NCI-H2171 treated with DMSO at 0.1 percent for 48 hours (cell line): ENCODE results near the gene NDUFB11.

ENCODE experiments used
- DNase-seq: peaks from one replicate; lab custom pipeline; 2025; lab: John Stamatoyannopoulos, UW

Gene NDUFB11

DNA sequence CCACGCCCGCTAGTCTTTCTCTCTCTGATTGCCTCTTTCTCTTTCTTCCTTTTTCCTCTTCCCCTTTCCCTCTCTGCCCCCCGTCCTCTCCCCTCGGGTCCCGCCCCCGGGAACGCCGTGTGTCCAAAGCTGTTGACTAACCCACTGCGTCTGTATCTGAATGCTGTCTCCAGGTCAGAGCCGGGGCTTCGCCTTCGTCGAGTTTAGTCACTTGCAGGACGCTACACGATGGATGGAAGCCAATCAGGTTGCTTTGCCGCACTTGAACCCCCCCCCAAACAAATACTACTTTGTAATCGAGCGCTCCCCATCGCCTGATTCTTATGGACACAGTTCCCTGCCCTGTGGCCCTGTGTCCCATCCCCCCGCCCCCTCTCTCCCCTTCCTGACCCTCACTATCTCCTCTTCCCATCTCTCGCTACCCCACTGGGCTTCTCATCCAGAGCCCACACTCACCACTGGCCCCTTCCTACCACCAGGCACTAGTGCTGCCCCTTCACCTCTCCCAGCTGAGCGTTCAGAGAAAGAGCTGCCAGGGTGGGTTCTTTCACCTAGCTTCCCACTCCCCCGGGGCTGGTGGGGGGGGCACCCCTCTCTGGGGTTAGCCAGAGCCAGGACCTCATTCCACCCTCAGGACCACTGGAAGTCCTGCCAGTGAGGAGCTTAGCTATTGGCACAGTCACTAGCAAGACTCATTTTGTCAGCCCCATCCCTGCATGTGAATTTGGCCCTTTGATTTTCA lies 30.5 kb upstream of the NDUFB11 start:
- DNase-seq = no peak

DNA sequence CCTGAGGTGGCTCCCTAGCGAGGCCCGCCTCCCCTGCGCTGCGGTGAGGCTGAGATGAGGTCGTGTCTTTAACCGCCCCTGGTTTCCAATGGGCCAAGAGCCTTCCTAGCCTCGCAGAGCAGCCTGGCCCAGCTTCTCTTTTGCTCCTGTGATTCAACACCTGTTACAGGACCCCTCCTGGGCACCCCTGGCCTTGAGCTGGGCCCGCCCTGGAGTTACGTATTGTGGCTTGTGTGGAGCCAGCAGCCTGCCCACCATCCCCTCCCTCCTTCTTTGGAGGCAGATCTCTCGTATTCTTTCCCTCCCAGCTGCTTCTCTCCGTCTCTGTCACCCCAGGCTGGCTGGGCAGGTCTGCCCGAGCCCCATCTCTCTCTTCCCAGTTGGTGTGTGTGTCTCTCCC lies 29.9 kb upstream of the NDUFB11 start:
- no peak for DNase-seq

DNA sequence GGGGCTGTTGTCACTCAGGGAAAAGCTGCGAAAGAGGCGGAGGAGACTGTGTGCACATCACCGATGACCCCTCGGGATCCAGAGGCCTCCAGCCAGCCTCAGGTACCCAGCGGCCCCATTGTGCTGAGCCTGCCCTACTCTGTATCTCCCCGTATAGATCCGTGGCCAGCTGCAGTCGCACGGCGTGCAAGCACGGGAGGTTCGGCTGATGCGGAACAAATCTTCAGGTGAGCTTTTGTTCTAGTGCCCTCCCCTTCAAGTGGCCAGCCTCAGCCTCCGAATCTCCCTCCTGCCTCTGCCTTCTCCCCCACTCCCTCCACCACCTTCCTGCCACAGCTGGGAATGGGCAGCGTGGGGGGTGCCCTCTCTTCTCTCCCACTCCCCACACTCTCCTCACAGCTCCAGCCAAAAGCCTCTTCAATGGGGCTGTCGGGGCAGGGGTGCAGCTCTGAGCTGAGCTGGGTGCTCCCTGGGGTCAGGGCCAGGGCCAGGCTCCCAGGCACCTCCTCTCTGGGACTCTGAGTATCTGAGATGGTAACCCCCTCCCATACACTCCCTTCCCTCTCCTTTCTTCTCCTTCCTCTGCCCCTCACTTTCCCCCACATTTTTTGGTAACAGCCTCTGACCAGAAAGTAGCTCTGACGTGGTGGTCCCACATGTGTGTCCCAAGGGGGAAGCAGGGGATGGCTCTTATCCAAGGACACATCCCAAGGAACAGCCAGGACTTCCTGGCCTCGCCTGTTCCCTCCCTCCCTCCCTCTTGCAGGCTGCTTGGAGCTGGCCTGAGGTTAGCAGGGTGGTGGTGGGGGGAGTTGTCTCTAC lies 28.7 kb upstream of the NDUFB11 start:
- DNase-seq = no peak

DNA sequence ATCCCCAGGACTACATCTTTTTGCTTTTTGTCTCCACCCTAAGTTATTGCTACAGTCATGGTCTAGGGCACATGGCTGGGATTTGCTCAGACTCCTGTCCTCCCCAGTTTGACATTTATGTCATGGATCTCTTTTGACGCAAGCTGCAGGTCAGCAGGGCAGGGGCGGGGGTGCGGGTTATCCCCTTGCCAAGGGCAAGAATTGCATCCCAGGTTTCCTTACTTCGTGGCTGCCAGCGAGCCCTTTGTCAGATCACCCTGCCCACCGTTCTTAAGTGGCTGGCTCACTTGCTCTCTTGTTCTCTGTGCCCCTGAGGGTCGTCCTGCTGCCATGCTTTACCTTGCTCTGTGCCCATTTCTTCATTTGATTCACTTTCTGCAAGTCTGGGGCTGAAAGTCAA lies 28.0 kb upstream of the NDUFB11 start:
- no peak for DNase-seq

DNA sequence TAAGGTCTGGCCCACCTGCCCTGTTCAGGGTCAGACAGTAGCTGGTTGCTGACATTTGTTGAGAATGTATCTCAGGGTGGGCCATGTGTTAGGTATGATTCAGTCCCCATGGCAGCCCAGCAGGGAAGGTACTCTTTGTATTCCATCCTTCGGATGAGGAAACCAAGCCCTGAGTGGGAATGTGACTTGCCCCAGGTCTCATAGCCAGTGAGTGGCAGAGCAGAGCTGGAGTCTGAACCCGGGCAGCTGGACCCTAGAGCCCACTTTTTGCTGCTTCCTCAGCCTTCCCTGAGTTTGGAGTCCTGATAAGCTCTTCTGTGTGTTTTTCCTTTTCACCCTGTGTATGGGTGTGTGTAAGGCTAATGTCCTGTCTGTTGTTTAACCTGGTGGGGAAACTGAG lies 27.5 kb upstream of the NDUFB11 start:
- DNase-seq = no peak

DNA sequence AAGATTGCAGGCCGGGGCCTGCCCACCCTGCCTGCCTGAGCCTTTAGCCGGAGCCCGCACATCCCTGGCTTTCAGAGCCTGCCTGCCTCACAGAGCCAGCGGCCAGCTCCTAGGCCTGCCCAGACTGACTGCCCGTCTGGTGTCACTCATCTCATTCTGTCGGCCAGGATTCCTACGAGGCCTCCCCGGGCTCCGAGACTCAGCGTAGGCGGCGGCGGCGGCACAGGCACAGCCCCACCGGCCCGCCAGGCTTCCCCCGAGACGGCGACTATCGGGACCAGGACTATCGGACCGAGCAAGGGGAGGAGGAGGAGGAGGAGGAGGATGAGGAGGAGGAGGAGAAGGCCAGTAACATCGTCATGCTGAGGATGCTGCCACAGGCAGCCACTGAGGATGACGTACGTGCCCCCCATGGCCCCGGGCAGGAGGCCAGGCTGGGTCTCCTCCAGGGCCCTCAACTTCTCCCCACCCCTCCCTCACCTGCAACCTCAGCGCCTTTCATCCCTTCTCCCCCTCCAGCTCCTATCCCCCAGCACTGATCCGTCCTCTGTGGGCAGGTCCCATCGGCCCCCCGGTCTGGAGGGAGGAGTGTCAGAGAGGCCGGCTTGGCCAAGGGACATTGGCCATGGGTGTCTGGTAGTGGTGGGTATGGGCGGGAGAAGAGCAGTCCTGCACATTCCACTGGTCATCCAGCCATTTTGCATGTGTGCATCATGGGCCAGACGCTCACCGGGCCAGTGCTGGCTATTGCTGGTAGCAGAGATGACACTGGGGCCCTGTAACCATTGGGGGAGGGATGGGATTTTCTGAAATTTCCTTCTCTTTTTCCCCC lies 26.6 kb upstream of the NDUFB11 start:
- no peak for DNase-seq

DNA sequence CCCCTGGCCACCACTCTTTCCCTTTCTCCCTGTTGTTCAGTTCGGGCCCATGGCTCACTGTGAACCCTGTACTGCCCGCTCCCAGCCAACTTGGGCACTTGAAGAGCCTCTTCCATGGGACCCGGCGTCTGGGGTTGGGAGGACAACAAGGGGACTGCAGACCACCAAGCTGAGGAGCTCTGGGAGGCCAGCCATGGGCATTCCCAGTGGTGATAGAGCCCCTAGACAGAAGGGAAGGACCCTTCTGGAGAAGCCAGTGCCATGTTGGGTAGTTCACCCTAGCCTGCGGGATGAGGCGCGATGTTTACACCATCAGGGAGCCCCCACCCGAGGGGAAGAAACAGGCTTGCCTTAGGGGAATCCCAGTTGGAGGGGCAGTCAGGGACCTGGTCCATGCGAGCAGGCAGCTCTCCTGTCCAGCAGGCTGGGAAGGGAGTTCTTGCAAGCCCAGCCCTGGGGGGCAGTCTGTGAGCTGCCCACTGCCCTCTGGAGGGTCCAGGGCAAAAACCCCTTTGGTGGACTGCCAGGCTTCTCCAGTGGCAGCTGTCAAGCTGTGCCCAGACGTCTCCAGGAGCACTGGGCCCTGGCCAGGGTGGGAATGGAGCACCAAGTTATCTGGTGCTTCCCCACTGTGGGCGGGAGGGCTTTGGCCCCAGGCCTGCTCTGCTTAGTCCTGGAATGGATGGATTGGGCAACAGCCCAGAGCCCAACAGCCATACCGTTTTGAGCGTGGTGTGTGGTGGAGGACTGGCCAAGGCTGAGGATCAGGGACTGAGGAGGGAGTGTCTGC lies 25.4 kb upstream of the NDUFB11 start:
- DNase-seq = no peak

DNA sequence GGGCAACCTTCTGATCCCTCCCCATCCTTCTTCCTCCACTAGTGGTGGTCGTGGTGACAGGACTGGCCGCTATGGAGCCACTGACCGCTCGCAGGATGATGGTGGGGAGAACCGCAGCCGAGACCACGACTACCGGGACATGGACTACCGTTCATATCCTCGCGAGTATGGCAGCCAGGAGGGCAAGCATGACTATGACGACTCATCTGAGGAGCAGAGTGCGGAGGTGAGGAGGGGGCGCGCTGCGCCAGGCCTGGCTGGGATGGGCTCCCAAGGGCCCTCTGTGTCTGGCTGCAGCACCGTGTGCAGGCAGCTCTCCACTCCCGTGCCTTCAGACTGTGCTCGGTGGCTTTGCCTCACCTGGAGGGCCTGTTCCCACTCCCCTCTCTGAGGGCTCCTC lies 24.8 kb upstream of the NDUFB11 start:
- no peak for DNase-seq

DNA sequence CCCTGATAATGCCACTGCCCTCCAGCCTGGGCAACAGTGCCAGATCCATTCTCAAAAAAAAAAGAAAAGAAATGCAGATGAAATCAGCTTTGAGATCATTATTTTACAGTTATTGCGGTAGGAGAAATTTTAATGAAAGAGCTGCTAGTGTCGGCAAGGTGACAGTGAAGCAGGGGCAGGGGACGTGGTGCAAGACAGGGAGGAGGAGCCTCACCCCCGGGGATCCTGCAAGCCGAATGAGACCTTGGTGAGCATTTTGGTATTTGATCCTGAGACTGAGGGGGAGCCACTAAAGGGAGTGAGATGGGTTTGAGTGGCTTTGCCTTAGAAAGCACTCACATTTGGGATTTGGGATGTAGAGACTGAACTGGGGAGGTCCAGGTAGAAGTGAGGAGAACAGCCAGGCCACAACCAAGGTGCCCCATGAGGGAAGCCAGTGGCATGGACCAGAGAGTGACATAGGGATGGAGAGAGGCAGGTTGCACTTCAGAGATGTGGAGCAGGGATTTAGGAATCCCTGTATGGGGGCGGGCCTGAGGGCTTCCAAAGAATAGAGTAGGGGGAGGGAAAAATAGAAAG lies 24.1 kb upstream of the NDUFB11 start:
- no peak for DNase-seq

DNA sequence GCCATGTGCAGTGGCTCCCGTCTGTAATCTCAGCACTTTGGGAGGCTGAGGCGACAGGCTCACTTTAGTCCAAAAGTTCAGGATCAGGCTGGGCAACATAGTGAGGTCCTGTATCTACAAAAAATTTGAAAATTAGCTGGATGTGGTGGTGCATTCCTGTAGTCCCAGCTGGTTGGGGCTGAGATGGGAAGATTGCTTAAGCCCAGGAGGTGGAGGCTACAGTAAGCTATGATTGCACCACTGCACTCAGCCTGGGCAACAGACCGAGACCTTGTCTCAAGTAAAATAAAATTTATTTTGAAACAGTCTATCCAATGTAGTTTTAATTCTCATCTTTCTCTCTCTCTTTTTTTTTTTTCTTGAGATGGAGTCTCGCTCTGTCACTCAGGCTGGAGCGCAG lies 21.6 kb upstream of the NDUFB11 start:
- DNase-seq = no peak

DNA sequence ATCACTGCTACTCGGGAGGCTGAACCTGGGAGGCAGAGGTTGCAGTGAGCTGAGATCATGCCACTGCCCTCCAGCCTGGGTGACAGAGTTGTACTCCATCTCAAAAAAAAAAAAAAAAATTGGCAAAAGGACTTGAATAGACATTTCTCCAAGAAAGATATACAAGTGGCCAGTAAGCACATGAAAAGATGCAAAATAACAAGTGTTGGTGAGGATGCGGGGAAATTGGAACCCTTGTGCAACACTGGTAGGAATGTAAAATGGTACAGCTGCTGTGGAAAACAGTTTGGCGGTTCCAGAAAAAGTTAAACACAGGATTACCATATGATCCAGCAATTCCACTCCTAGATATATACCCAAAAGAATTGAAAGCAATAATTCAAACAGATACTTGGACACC lies 19.9 kb upstream of the NDUFB11 start:
- no peak for DNase-seq

DNA sequence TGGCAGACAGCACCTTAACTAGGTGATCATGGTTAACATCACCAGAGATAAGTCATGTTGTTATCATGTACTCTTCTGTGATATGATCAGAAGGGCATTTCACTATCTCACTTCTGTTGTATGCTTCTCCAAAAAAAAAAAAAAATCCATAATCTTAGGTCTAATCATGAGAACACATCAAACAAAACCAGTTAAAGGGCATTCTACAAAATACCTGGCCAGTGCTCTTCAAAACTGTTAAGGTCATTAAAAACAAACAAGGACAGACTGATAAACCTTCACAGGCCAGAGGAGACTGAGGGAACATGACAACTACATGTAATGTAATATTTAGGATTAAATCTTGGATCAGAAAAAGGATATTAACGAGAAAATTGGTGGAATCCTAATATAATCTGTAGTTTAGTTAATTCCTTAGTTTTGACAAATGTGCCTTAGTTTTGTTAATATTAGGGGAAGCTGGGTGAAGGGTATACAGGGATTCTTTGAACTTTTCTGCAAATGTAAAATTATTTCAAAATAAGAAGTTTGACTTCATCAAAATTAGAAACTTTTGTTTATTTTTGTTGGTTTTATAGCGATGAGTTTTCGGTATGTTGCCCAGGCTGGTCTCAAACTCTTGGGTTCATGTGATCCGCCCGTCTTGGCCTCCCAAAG lies 18.6 kb upstream of the NDUFB11 start:
- DNase-seq = no peak

DNA sequence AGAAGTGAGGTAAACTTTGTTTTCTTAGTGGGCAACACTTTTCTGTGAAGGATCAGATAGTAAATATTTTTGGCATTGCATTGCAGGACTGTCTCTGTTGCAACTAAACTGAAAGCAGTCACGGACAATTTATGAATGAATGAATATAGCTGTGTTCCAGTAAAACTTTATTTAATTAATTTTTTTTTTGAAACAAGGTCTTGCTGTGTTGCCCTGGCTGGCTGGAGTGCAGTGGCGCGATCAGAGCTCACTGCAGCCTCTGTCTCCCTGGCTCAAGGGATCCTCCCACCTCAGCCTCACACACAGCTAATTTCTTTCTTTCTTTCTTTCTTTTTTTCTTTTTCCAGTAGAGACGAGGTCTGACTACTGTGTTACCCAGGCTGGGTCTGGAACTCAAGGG lies 16.3 kb upstream of the NDUFB11 start:
- DNase-seq = no peak

DNA sequence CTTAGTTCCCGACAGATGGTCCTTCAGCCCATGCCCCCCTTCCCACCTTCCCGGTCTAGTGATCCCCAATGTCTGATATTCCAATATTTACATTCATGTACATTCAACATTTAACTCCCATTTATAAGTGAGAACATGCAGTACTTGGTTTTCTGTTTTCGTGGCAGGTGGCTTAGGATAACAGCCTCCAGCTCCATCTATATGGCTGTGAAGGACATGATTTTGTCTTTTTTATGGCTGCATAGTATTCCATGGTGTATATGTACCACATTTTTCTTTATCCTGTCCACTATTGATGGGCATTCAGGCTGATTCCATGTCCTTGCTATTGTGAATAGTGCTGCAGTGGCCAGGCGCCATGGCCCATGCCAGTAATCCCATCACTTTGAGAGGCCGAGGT lies 14.3 kb upstream of the NDUFB11 start:
- no peak for DNase-seq

DNA sequence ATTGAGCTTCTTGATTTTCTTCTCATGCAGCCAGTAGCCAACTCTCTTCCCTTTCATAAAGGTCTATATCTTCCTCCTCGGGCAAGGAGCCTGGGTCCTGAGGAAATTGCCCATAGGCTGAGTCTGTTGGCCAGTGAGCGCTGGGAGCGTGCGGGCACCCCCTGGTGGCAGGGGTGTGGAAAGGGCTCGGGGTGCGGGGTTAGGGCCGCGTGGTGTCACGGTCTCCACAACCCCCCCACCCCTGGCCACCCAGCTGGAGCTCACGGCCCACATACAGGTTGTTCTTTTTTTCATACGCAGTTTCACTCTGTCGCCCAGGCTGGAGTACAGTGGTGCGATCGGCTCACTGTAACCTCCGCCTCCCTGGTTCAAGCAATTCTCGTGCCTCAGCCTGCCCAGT lies 13.6 kb upstream of the NDUFB11 start:
- DNase-seq = no peak

DNA sequence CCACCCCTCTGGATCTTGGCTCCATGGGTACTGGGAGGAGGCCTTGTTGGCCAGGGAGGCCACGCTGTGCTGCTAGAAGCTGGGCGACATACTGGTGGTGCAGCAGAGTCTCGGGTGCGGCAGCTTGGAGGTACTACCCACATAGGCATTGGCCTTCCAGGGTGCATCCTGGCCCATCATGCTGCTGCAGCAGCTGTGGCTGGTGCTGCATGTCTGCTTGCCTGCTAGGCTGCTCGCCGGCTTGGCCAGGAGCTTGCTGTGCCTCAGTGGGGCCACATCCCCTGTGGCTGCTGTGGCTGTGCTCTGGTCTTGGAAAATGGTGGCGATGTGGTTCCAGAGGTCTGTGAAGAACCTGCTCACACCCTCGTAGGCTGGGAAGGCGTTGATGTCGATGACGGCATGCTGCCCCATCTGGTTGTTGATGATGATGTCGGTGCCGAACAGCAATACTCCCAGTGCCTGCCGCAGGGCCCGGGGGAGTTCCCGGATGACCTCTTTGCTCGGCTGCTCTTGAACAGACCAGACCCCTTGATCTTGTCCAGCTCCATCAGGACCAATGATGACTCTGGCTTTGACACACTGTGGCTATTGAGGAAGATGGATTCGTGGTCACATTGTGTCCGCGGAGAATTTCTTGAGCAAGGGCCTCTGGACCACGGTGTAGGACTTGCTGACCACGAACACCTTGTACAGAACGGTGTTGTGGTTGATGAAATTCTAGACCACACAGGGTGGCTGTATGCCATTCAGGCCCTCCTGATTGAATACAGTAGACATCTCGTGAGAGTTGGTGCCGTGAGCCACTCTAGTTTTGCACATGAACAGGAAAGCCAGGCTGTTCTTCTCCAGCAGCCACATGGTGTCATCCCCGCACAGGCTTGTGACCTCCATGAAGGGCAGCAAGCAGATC lies 12.4 kb upstream of the NDUFB11 start:
- DNase-seq = no peak

DNA sequence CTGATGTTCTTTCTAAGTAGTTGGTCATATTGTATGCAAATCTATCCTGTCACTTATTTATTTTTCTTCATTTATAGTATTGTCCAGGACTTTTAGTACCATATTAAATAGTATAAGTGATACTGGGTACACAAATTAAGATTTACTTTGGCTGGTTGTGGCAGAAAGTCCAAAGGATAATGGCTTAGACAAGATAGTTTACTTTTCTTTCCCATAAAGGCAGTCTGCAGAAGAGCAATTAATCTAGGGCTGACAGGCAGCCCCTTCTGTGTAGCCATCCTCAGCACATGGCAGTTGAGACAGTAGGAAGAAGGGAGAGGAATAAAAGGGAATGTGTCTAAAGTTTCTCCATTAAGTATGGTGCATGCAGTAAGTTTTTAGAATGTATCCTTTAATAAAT lies 6.9 kb upstream of the NDUFB11 start:
- no peak for DNase-seq

DNA sequence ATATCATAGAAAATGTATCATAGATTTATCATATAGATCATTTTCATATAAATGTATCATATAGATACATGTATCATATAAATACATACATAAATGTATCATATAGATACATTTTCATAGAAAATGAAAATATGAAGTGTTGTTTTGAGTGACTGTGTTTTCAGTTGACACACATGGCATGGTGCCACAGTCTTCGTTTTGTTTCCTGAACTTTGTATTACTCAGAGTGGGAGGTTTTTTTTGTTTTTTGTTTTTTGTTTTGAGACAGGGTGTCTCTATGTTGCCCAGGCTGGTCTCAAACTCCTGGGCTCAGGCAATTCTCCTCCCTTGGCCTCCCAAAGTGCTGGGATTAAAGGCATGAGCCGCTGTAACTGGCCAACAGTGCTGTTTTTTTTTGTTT lies 4.4 kb upstream of the NDUFB11 start:
- no peak for DNase-seq

DNA sequence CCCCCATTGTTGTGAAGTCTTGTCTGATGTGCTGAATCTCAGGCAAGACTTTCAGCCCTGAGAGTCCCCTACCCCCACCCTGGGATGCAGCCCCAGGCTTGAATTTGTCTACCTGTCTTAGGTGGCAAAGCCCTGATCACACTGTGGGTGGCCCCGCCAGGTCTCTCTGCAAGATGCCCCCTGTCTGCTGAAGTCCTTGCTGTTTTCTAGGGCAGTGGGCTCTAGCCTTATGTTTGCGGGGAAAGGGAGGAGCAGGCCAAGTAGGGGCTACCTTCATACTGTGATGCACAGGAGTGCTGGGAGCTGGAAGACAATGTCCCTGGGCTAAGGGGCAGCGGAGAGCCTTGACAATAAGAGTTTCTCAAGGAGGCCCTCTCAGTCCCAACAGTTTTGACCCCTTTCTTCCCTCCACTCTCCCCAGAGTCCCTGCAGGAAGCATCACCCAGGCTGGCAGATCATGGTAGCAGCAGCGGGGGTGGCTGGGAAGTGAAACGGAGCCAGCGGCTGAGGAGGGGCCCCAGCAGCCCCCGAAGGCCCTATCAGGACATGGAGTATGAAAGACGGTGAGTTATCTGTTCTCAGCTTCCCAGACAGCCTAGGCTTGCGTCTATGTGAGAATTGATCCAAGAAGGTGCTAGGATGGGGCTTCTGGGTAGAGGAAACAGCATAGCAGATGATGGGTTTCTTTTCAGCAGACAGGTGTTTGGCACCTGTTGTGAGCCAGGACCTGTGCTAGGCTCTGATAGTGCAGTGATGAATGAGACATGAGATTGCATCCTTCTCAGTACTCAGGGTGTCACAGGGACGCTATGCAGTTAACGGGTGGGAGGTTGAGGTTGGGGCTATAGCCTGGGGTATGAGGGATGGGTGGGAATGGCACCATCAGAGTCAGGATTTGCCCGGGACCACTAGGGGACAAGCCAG lies 2.7 kb upstream of the NDUFB11 start:
- DNase-seq = no peak
